HG02870 (cell line): ENCODE results near the gene ACTR8.

Experiments
- ATAC-seq: cut with Tn5 transposase; IDR thresholded peaks from one replicate; pipeline ENCODE4 v1.9.1; 2021; ENCODE audit warnings: mild to moderate bottlenecking, moderate library complexity; ENCODE audit not compliant: unreplicated experiment

The ACTR8 gene

GRCh38 chr3:53818221-53819162 lies 63.5 kb downstream of the ACTR8 start:
- ATAC-seq = no peak

GRCh38 chr3:53817809-53818208 lies 64.1 kb downstream of the ACTR8 start:
- no peak for ATAC-seq

GRCh38 chr3:53817211-53817610 lies 64.7 kb downstream of the ACTR8 start:
- no peak for ATAC-seq
